Stimulated activated CD4-positive, alpha-beta T cell treated with anti-CD3 and anti-CD28 coated beads, Interleukin-2, amount 100 ng/mL, for 4 hours (primary cell): ENCODE data around the gene TBC1D14.
"Not testable (repeated sequence)": the region's sequence is repeated elsewhere in the genome, so short reads cannot be mapped to it uniquely, and the experiment has no call there.

Experiments
- DNase-seq: peaks from one replicate; pipeline ENCODE4 v3.0.0-alpha.2; 2020; ENCODE audit warnings: low read depth

TBC1D14 gene

DNA sequence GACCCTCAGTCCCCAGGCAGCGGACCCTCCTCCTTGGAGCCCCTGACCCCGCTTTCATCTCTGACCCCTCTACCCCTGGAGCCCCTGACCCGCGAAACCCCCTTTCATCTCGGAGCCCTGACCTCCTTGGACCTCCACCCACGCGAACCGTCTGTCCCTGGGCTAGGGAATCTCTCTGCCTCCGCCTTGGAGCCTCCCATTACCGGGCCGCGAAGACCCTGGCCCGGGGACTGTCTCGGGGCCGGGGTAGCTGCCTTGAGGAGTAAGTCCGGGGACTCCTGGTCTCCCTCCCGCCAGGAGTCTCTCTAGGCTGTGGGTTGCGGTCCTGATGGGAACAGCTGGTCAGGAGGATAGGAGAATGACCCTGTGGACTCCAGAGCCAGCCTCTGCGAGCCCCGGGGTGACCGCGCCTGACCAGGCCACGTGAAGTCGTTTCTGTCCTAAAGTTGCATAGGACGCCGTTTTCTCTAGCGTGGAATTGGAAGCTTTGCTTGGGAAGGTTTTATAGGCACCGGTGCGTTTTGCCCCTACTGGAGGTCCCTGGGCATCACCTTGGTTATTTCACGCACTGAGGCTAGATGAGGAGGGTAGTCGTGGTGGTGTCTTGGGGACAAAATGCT lies 824 bp downstream of the TBC1D14 start:
- no peak for DNase-seq

DNA sequence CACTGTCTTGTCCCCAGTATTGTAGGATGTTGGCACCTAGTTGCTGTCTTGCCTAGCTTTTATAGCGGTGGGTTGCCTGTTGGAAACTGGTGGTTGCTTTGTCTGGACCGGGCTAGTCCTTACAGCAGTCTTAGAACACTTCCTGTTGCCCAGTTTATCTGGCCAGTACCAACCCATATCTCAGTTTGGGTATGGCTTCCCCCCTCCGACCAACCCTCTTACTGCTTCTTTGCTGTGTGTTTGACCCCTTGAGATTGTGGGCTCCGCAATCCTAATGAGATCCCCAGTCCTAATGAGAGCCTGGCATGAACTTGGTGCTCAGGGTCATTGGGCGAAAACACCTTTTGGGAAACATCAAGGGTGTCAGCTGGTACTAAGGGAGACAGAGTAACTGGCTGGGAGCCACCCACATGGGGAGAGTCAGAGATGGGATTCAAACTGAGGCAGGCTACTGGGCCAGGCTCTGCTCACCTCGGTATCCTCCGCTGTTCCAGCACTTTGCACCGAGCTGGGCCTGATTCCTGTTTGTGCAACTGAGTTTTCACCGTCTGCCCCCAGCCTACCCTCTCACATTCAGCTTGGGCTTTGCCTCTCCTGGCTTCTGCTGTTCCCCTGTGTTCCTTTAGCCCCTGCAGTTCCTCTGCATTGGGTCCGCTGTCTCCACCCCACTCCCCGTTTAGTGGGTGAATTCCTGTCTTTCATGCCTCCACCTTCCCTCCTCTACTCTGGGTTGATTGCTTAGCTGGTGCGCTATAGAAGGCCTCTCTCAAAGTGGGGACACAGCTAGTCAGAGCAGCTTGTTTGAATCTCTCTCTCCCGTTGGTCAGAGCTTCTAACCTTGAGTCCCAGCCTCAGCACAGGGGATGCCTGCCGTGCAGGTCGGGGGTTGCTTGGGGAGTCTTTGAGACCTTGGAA lies 1.6 kb downstream of the TBC1D14 start:
- DNase-seq: no peak

DNA sequence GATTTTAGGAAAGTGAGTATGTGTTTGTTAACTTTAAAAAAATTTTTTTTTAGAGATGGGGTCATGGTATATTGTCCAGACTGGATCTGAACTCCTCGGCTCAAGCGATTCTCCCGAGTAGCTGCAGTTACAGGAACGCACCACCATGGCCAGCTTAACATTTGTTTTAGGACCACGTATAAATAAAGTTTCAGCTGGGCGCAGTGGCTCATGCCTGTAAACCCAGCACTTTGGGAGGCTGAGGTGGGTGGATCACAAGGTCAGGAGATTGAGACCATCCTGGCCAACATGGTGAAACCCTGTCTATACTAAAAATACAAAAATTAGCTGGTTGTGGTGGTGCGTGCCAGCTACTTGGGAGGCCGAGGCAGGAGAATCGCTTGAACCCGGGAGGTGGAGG lies 2.3 kb downstream of the TBC1D14 start:
- DNase-seq: not testable (repeated sequence)

DNA sequence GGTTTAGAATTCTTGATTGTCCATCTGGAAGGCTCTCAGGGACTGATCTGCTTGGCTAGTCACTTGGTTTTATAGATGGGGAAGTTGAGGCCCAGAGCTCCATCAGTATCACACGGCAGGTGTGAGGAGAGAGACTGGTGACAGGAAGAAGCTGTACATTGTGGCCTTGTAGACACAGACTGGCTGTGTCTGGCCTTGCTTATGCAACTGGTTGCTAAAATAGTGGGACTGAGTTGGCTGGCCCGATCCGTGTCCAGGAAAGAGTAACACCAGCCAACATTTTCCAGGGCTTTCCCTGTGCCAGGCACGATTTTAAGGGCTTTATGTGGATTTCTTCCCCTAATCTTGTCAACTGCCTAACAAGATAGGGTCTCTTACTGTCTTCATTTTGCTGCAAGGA lies 2.8 kb downstream of the TBC1D14 start:
- DNase-seq: no peak

DNA sequence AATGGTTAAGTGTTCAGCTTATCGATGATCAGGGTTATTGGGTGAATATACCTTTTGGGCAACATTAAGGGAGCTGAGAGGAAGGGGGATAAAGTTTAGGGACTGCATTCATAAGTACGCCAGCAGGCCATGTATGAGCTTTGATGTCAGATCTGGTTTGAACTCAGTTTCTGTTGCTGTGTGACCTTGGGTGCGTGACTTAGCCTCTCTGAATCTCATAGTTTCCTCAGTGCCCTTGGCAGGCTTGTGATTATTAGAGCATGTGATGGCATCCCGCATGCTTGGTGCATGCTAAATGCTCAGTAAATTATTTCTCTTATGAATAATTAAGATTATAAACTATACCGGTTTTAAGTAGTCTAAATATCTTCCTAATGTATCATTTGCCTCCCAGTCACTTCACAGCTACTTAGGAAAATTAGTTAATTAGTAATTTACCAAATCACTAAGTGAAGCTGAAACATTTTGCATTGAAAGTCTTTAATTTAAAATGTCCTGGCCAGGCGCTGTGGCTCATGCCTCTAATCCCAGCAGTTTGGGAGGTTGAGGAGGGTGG lies 3.8 kb downstream of the TBC1D14 start:
- no peak for DNase-seq

DNA sequence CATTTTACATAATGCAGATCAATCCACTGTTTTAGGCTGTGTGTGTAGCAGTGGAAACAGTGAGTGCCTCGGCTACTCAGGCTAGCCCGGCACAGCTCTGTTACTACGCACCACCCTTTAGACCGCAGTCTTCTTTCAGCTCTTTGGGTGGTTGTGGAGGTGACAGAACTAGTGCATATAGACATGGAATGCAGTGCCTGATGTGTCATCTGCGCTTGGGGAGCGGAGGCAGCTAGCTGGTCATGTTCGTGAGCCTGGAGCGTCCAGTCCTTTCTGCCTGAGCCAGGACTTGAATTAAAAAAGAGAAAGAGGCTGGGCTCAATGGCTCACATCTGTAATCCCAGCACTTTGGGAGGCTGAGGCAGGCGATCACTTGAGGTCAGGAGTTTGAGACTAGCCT lies 4.8 kb downstream of the TBC1D14 start:
- no peak for DNase-seq

DNA sequence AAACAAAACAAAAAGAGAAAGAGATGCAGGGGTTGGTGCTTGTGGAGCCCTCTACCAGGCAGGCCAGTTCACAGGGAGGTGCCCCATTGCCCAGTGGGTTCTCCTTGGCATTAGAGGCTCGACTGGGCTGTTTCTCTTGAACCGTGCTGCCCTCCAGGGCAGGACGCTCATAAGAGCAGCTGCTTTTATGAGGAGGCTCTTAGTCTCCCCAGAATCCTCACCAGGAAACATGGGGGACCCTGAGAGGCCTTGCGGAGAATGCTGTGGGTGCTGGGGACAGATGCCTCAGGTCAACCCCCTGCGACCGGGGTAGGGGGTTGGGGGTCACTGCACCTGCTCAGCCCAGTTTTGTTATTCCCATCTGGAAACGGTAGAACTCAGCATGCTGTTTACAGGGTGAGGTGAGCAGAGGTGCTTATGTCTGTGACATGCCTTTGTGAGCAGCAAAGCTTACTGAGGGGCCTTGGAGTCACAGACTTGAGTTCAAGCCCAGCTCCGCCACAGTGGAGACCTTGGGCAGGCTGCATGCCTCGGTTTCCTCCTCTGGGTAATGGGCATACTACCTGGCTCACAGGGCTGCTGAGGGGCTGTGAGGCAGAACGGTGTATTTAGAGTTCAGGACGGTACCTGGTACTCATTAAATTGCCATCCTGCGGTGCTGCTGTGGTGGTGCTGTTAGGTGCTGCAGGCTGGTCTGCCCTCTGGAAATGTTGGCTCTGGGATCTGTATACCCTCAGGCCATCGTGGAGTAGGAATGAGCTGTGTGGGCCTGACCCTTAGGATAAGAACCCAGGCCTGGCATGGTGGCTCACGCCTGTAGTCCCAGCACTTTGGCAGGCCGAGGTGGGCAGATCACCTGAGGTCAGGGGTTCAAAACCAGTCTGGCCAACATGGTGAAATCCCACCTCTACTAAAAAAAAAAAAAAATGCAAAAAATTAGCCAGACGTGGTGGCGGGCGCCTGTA lies 5.7 kb downstream of the TBC1D14 start:
- DNase-seq: no peak

DNA sequence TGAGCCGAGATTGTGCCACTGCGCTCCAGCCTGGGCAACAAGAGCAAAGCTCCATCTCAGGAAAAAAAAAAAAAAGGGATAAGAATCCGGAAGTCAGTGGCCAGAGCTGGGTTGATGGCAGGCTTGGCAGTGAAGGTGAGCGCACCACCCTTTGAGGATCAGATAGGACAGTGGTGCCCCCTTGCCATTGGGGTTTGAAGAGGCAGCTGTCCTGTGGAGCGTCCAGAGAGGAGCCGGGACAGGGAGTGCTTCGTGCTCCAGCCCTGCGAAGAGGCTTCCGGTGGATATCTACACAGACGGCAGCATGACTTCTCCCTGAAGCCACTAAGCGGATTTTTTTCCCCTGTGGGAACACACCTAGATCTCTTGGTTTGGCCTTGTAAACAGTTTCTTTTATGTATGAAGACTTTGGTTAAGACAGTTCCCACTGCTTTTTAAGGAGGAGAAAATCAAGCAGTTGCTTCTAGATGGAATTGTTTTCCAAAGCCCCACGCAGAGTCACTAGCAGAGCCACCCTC lies 6.5 kb downstream of the TBC1D14 start:
- DNase-seq: no peak

DNA sequence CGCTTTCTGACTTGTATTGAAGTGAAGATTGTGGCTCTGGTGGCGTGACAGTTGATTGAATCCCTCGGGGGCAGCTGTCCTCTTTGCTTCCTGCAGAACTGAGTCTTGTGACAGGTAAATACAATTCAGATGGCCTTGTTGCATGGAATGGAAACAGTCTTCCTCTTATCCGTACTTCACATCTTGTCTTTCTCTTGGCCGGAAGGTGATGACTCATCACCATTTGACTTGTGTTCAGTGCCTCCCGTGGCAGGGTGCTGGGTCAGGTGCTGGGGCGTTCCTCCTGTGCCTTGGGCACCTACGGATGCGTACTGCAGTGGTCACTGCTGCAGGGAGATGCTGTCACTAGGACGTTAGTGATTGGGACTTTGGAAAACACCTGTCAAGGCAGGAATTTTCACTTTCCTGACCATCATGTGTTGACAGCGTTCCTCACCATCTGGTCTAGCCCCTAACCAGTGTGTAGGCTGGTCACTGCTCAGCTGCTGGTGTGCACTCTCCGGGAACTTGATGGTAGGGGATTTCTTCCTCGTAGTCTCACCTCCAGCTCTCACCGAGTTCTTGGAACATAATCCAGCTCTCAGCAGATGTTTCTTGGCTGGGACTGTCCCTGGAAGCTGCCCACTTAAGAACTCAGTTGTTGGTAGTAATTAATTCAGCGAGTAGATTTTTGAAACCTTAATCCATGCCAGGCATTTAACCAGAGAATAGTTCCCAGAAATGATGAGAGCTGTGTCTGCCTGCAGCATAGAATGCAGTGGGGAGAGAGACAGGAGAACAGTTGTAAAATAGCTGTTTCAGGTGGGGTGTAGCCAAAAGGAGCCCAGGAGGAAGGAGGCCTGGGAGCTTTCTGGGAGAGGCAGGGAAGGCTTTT lies 7.2 kb downstream of the TBC1D14 start:
- peak; percentile 50 for DNase-seq

DNA sequence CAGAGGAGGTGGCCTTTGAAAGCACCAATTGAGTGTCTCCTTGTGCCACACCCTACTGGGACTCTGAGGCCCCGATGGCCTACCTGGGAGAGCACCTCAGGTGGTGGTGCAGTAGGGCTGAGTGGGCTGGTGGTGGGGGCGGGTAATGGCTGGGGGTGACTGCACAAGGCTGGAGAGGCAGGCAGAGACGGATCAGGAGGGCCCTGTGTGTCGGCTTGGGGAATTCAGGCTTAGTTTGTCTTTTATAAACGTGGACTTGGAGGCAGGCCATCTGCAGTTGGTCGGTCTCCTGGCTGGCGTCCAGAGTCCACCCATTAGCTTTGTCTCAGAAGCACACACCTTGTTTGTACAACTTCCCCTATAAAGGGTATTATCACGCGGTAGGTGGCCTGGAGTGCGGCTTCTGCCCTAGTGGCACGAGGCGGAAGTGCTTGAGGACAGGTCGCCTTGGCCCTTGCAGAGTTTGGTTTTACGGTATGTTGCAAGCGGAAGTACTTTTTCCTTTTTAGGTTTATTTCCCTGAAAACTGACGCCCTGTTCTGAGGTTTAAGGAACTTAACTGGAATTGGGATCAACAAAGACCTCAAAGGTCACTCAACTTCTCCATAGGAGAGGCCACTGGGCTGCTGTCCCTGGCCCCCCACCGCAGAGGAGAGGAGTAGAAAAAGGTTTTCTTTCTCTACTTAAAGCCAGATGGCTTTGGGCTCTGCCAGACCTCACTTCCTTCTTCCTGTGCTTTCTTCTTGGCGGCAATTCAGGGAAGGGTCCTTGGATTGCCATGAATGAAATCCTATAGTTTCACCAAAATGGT lies 8.0 kb downstream of the TBC1D14 start:
- DNase-seq: no peak

DNA sequence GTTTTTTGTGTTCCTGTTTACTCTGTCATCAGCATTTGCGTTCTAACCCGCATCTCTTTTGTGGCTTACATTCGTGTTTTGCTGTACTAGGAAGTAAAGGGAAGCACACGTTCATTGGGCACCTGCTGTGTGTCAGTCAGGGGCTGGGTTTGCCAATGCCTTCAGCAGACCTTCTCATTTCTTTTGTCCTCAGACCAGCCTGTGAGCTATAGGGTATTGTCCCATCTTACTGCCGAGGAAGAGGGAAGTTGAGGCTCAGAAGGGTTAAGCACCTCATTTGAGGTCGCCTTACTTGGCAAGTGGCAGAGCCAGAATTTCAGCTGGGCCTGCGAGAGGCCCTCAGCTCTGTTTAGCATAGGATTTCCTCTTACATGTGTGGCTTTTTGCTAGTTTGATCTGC lies 8.7 kb downstream of the TBC1D14 start:
- DNase-seq: no peak

DNA sequence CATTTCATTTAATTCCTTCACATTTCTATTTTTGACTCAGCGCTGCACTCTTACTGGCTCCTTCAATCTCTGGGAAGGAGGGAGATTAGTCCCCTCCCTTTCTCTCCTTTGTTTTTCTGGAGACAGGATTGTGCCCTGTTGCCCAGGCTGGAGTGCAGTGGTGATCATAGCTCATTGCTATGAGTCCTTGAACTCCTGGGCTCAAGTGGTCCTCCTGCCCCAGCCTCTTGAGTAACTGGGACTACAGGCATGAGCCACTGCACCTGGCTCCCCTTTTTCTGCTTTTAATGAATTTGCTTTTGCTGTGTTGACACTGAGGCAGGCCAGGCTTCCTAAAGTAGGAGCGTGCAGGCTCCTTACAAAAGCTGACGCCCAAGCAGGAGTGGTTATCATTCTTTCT lies 10.5 kb downstream of the TBC1D14 start:
- no peak for DNase-seq

DNA sequence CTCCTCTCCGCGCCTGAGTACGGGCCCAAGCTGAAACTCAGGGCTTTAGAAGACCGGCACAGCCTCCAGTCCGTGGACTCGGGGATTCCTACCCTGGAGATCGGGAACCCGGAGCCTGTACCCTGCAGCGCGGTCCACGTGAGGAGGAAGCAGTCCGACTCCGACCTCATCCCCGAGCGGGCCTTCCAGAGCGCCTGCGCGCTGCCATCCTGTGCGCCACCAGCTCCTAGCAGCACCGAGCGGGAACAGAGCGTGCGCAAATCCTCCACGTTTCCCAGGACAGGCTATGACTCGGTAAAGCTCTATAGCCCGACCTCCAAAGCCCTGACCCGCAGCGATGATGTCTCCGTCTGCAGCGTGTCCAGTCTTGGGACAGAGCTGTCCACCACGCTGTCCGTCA lies 13.9 kb downstream of the TBC1D14 start:
- no peak for DNase-seq

DNA sequence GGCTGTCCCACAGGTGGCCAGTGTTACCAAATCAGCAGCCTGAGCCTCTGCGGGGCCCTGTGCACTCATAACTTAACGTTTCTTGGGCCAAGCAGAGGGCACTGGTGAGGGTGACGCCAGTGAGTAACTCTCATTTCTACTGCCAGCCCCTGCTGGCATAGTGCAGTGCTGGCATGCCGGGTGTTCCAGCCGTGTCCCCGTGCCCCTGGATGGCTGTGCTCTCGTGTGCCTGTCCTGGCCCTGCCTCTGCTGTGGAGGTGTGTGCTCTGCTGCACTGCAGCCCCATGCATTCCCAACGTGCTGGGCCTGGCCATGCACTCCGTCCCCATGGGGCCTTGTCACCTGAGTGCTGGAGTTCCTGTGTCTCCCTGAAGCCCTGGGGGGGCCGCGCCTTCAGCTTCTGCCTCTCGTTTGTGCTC lies 14.7 kb downstream of the TBC1D14 start:
- DNase-seq: no peak

DNA sequence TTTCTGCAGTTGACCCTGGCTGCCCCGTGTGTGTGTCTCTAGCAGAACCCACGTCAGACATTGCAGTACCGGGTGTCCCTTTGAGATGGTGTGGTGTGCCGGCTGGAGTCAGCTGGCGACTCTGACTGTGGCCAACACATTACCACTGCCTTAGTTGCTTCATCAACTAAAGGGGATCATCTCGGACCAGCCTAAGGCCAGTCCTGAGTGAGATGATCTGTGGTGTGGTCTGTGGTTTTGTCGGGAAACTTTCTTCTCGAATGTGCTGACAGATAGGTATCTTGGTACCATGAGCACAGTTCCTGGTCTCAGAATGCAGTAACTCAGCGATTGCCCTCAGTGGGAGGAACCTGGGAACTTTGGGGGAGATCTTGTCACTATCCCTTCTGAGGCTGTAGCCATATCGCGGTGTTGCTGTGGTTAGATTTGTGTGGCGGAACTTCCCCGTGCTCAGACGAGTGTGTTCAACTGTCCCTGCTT lies 15.8 kb downstream of the TBC1D14 start:
- no peak for DNase-seq

DNA sequence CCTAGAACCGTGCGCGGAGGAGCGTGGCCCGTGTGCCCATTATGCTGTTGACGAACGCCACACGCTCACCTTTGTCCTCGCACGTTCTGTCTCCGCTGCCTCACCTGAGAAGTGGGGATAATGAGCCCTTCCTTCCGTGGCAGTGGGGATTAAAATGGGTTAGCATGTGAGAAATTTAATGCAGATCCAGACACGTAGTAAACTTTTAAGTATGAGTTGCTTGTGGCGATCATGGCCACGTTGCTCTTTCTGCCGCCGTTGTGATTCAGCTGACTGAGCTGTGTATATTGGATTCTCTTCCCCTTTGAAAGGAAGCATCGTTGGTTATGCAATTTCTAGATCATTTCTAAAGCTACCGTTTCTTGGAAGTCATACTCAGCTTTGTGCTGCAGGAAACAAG lies 16.5 kb downstream of the TBC1D14 start:
- no peak for DNase-seq

DNA sequence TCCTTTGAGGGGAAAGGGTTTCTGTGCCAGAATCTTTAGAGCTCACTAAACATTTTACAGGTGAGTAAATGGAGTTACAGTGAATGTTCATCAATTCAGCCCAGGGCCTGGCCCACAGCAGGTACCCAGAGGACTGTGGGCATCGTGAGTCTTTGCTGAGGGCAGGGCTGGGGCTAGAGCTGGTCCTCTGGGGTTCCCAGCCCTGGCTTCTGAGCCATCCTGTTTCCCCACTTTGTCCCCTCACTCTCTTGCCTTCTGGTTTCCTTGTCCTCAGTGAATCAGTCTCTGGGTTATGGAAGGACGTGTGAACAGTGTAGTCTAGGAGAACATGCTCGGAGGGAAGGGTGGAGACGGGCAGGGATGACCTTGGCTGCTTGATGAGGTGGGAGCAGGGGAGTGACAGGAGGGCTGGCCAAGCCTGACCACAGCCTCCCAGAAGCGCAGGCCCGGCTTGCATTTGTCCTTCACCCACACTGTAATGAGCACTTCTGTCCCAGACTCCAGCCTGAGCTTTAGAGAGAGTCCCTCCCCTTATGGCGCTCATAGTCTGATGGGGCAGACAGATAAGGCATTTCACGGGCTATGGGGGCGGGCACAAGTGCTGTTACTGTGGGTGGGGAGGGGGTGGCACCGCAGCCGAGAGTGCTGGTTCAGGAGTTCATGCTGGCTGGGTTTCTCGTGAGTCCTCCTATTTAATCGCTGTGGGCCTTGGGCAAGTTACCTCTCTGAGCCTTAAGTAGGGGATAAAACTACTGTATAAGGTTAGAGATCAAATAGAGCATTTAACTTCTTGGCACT lies 17.3 kb downstream of the TBC1D14 start:
- peak; percentile 76 for DNase-seq

DNA sequence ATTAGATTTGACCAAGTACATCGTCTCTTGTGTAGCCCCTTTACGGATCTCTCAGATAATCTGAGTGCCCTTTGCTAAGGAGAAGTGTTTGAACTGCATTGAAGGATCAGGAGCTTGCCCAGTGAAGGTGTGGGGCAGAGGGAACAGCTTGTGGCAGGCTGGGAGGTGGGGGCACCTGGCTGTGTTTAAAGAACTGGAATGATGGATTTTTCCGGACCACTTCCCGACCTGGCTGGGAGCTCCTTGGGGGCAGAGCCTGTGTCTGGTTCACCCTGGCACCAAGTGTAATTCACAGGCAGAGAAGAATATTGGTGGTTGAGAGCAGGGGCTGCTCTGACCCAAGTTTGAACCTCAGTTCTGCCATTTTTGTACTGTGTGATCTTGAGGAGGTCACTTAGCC lies 18.5 kb downstream of the TBC1D14 start:
- no peak for DNase-seq

DNA sequence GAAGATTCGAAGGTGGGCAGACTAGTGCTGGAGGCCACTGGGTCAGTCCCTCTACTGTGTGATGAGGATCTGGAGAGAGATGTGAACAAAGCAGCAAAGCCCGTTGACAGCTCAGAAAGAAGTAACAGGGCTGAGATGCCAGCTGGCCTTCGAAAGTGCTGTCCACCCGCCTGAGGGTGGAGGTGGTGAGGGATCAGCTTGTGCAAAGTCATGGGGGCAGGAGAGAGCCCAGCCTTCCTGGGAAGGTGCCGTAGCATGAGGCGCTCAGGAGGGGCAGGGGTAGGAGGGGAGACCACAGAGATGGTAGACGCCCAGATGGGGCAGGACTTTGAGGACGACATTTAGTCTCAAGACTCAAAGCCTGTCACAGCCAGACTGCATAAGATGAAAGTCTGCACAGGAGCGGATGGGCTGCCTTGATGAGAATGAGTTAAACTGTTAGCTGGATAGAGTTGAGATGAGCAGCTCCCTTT lies 19.7 kb downstream of the TBC1D14 start:
- no peak for DNase-seq
